Measurements from ENCODE around the gene TRAPPC13. TPM values are rescaled to one million over a fixed set of nuclear protein-coding genes. Genes with fewer than 3 reads are reported as not detected.

TRAPPC13 gene

Small RNA genes lying within 50 kb of the gene (small RNA-seq; reads per million reads assigned to genes)
- not detected for gene RNU6-540P (ENCODE audit: low read depth)
